HuH-7 (cell line): ENCODE results near the gene AMBRA1.

Experiments used
- DNase-seq: peaks from one replicate; pipeline ENCODE4 v3.0.0; 2011; ENCODE audit warnings: low spot score

AMBRA1 gene

DNA sequence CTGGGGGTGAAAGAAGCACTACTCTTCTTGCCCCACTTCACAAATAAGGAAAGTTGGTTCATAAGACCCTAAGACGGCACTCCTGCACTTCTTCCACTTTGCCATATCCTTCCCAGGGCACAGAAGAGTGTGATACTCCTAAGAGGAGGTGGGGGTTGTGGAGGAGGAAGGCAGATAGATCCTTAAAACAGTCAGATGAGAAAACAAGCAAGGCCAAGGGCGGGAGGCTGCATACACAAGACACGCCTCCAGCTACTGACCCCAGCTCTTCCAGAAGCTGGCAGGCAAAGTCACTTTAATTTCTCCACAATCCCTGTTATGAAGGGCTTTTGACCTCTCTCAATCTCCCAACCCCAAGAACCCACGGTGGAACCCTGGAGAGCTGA is 200.6 kb downstream of the AMBRA1 start:
- DNase-seq = no peak

DNA sequence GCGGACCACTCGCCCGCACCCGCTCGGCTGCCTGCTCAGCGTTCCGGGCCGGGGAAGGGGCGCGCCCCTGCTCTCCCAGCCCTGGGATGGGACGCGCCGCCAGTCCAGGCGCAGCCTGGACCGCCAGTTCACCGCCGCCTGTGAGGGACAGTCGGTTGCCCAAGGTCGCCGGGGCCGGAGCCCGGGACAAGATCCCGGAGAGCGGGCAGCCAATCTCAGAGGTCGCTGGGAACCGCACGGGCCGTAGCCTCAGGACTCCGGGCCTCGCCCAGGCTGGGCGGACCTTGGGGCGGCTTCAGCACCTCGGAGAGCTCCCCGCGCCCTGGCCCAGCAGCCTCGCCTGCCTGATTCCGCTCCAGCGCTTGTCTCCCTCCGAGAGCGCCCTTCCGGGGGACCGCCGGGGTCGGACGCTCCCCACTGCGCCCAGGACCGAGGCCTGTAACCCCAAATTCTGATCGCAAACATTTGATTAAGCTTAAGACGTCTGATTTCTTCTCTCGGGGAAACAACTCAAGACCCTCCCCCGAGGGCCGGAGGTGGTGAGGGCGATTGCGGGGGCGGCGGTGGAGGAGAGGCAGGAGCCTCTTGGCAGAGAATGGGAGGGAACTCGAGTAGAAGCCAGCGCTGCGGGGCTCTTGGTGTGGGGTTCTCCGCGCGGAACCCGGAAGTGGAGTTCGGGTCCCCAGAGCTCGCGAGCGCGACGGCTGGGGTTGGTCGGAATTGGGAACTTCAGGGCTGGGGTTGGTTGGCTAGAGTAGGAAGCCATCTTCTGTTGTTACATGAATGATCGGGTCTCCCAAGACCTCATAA is 201.2 kb downstream of the AMBRA1 start:
- DNase-seq = peak; percentile 91

DNA sequence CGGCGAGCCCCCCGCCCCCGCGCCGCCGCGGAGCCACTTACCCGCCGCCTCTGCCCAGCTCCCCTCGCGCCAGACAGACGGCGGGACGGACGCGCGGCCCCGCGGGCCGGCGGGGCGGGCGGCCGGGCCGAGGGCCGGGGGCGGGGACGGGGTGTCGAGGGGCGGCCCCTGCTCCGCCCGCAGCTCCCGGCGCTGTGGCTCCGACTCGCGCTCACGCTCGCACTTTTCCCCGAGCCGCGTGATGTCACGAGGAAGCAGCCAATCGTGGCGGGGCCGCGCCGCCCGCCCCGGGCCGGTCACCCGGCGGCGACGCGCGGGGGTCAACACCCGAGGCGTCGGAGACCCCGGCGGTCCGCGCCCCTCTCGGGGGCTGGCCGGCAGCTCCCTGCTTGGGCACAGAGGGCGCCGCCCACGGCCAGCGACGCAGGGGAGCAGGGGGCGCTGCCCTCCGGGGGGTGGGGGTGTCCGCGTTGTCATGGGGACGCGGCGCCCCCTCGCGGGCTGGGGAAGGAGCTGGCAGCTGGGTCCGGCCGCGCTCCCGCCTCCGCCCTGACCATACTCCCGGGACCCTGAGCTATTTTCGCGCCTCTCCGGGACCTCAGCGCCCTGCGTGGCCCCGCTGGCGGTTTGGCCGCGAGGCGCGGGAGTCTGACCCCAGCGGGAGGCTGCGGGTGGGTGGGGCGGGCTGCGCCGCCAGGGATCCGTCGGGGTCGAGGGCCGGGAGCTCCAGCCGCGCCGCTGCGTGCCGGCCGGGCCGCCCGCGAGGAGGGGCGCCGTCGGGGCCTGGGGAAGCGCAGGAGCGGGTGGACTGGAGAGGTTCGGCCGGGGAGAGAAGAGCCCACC is 202.0 kb downstream of the AMBRA1 start, which contains the start of gene CHRM4:
Gene CHRM4, minus strand, starts transcription at position 199 of the 843 bp plus-strand sequence. CDS start 5,219 bp downstream, outside the sequence.
- DNase-seq = peak; percentile 94

DNA sequence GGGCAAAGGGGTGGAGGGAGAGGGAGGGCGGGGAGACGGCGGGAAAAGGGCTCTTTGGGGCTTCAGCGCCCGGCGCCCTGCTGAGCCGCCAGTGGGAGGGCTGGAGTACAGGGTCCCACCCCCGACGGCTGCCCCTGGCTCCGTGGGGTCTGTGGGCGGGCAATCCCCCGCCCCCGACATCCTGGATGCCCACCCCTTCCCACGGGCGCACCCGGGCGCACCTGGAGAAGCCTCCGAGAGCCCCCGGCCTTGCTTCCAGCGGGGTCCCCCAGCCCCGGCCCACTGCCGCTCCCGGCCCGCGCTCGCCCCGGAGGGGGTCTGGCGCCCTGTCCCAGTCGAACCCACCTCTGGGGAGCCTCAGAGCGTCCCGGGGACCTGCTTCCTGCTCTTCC is 202.6 kb downstream of the AMBRA1 start:
- no peak for DNase-seq

DNA sequence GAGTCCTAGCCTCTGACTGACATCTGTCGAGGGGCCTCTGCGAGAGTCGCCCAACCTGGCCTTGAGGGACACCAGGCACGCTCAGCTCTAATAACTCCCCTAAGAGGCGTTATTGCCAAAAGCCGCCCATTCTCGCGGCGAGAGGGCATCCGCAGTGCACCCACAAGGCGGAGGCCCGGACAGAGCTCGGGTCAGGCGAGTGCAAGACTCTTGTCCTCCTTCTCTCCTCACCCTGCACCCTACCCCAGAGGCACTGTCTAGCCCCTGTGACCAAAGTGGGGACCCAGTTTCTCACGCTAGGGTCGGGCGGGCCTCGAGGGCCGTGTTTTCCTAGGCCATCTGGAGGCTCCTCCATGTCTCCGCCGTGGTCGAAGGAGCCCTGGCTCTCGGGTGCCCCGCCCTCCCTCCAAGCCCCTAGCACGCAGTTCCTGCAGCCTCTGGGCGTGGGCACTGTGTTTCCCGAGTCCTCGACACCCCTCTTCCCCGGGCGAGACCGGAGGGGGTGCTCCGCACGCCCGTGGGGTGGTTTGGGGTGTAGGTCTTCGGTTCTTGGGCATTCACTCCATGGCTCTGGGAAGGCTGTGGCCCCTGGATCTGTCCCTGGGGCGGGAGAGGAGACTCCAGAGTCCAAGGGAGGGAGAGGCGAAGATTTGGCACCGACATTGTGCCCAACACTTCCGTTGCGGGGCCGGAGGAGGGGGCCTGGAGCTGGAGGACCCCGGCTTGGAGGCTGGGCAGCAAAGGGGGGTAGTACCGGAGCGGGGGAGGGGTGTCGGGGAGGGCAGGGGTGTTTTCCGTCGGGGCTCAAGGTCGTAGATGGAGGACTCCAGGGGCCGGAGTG is 203.3 kb downstream of the AMBRA1 start:
- DNase-seq = no peak

DNA sequence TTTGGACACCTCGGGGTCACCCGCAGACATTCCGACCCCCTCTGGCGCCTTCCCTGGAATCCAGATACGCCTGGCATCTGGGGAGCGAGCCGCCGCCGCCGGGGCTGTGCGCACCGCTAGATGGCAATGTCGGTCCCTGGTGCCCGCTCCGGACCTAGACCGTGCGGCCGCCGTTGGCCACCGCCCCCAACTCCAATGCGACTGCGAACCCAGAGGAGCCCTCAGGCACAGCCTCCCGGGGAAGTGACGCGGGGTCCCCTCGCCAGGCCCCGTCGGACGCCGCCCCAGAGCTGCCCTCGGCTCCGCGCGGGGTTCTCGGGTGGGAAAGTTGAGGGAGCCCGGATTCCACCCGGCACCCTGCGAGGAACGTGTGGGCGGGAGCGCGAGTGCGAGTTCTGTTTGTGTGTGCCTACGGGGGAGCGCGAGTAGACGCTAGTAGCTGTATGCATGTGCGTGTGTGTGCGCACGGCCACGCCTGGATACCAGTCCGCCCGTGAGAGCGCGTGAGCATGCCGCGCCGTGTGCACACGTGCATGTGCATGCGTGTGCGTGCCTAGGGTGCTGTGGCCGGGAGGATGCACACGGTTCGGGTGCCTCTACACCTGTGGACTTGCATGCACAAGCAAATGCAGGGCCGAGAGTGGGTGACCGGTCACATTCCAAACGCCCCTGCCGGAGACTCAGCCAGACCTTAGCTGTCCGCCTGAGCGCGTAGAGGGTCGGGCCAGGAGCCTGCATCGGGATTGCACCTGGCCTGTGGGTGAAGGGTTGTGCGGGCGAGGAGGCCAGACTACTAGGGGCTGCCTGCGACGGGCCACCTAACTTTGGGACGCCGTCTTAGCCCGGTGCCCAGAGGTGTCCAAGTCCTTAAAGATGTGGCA is 204.1 kb downstream of the AMBRA1 start:
- peak; percentile 94 for DNase-seq

DNA sequence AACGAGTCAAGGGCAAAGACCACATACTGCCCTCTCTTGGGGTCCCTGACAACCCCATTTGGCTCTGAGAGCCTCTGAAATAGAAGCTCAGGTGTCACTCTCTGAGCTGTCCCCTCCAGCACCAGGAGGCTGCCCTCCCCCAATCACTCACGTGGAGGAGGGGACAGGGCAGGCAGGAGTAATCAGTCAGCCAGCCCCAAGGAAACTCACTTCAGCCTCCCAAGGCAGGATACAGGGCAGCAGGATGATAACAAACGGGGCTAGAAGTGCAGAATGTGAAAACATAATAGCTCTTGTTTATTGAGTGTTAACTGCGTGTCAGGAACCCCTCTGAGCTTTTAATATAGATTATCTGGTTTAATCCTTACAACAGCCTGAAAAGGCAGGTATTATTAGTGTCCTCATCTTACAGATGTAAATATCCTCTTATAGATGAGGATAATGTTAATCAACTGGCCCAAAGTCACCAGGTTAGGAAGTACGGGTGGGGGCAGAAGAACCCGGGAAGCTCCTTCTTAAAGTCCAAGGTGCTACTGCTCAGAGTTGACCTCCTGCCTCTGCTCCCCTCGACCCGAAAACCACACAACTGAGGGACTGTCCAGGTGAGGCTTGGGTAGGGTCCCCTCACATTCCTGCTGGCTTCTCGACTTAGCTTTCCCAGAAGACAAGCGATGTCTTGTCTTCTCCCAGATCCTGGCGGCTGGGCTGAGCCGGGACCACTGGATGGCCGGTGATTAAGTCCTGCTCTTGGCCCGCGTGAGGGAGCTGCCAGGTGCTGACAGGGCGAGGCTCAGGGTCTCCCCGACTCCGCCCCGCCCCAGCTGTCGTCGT is 205.0 kb downstream of the AMBRA1 start:
- DNase-seq = no peak

DNA sequence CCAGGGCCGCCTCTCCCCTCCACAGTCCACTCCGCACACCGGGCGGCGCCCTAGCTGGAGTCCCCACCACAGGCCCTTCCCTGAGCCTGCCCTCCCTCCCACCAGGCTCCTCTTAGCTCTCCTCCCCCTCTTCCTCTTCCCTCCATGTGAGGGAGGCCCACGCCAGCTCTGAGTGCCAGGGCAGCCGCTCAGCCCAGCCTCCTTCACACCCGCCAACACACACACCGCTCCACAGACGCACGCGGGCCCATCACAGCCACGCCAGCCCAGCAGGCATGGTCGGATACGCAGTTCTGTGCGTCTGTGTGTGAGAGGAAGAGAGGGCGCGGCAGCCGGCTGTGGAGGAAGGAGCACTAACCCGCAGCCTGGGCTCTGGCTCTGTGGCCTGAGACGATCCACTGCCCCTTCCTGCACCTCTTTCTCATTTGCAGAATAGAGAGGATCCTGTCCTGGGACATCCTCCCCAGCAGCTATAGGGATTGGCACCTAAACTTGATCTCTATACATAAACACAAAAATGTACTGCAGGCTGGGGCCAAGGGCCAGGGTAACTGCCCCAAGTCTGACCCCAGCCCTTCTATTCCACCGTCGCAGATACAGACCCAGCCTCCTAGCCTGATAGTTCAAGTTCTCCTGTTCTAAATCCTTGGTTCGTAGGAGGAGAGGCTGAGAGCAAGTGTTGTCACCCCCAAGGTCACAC is 205.8 kb downstream of the AMBRA1 start:
- no peak for DNase-seq

DNA sequence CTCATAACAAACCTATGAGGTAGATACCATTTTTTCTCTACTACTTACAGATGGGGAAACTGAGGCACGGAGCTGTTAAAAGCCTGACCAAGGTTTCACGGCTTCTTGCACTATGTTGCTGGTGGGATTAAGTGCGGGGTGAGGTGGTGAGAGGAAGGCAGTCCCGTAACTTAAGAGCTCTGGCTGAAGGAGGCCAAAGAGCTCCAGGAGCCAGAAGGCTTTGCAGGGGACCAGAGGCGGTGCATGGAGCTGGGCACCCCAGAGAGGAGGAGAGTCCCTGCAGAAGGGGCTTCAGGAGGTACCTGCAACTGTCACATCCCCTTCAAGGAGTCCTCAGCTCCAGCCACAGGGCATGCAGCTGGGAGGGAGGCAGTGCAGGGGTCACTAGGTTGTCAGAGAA is 206.4 kb downstream of the AMBRA1 start:
- DNase-seq = no peak

DNA sequence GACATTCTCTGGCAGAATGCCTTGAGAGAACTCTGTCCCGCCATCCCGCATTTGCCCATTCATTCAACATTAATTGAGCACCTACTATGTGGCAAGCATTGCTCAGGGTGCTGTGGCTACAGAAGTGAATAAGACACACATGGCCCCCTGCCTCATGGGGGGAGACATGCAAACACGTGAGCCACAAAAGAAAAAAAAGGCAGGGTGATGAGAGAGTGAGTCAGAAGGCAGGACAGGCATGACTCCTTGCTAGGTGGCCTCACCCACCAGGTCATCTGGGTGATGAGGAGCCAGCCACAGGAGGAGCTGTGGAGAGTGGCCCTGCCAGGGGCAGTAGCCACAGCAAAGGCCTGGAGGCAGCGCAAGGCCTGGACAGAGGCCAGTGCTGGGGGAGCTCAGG is 207.1 kb downstream of the AMBRA1 start:
- DNase-seq = no peak

DNA sequence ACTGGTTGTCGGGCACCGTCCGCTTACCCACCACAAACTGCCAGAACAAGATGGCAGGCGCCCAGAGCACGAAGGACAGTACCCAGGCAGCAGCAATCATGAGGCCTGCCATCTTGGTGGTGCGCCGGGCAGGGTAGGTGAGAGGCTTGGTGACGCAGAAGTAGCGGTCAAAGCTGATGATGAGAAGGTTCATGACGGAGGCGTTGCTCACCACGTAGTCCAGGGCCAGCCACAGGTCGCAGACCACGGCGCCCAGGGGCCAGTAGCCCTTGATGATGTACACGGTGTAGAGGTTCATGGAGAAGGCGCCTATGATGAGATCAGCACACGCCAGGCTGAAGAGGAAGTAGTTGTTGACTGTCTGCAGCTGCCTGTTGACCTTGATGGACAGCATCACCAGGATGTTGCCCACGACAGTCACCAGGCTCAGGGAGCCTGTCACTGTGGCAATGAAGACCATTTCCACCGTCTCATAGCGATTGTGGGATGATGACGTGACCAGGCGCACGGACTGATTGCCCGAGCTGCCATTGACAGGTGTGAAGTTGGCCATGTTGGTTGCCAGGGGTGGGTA is 207.7 kb downstream of the AMBRA1 start:
- DNase-seq = no peak

DNA sequence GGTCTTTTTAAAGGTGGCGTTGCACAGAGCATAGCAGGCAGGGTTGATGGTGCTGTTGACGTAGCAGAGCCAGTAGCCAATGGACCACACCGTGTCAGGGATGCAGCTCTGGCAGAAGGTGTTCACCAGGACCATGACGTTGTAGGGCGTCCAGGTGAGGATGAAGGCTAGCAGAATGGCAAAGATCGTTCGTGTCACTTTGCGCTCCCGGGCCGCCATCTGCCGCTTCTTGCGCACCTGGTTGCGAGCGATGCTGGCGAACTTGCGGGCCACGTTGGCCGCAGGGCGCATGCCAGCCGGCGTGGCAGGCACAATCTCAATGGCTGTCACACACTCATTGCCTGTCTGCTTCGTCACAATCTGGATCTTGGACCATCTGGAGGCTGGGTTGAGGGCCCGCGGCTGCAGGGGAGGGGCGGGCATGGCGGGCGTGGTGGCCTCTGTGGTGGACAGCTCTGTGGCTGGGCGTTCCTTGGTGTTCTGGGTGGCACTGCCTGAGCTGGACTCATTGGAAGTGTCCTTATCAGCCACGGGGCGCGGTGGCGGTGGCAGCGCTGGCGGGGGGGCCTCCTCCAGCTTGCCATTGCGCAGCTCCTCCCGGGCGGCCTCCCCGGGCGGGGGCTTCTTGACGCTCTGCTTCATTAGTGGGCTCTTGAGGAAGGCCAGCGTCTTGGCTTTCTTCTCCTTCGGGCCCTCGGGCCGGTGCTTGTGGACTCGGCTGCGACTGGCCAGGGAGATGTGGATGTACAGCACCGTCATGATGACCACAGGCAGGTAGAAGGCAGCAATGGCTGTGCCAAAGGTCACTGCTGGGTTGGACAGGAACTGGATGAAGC is 208.4 kb downstream of the AMBRA1 start:
- DNase-seq = no peak

DNA sequence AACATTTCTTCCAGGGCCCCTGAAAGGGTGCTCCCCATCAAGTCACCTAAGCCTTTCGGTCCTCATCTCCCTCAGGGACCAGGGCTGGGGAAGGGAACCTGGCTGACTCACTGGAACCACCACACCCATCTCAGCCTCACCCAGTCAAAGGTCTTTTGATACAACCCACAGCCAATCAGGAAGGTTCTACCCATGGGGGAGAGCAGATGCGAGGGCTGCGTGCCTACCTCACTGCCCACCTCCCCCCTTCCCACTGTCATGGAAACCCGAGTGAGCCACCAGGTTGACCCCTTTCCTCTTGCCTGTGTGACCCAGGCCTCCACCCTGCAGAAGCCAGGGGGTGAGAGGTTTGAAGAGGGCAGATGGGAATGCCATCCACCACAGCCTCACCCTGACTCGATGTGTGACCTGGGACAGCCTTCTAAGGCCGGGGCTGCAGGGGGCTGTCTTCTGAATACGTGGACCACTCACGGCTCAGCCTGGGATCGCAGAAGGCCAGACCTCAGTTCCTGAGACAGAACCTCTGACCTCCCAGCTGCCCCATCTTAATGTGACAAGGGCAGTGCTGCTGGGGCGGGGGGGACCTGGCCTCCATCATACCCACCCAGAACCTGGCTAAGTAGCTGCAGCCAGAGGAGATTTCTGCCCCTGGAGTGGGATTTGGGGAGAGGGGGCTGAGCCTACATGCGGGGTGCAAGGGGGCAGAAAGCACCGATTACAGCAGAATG is 209.7 kb downstream of the AMBRA1 start:
- no peak for DNase-seq

DNA sequence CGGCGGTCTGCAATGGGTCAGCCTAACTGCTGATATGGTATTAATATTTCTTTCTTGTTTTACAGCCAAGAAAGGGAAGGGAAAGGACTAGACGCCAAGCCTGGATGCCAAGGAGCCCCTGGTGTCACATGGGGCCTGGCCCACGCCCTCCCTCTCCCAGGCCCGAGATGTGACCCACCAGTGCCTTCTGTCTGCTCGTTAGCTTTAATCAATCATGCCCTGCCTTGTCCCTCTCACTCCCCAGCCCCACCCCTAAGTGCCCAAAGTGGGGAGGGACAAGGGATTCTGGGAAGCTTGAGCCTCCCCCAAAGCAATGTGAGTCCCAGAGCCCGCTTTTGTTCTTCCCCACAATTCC is 210.4 kb downstream of the AMBRA1 start:
- no peak for DNase-seq

DNA sequence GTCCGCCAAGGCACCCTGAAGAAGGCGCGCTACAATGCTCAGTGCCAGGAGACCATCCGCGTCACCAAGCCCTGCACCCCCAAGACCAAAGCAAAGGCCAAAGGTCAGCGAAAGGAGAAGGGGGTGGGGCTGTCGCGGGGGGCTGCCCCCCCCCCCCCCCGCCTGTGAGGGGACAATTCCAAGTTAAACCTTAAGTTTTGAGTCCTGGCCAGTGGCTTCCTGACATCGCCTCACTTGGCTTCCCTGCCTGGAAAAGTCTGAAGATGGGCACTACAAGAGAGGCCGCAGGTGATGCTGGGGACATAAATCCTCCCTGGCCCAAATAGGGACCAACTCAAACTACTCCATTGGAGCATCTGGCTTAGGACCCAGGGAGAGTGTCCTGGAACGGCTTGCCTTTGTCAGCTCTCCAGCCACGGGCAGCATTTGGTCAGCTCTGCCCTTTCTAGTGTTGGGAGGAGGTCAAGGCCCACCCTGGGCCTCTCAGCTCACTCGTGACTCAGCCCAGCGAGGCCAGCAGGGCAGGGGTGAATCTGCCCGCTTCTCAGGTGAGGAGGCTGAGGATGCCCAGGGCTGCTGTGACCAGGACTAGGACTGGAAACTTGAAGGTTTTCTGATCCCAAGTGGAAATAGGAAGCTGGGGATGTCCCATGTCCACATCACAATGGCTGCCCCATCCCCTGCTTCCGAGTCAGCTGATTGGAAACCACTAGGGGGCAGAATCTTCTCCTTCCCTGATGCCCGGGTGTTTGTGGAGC is 211.0 kb downstream of the AMBRA1 start:
- peak; percentile 97 for DNase-seq

DNA sequence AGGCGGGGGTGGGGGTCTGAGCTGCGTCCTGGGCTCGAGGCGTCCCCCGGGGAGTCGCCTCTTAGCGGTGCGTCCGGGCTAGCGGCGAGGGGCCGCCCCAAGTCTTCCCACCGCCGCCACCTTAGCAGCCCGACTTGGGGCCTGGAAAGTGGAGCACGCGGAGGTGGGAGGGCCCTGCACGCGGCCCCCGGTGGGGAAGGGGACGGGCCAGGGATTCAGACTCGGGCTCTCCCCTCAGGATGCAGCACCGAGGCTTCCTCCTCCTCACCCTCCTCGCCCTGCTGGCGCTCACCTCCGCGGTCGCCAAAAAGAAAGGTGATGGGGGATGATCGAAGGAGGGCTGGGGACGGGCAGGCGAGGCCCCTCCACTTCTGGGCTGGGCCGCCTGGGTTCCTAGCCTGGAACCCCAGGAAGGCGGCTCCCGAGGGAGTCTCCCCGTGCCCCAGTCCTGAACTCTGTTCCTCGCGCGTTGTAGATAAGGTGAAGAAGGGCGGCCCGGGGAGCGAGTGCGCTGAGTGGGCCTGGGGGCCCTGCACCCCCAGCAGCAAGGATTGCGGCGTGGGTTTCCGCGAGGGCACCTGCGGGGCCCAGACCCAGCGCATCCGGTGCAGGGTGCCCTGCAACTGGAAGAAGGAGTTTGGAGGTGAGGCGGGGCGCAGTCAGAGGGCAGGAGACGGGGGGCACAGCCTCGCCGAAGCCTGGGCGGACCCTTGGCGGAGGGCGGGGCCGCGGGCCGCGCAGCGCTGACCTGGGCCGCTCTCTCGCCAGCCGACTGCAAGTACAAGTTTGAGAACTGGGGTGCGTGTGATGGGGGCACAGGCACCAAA is 211.8 kb downstream of the AMBRA1 start:
- no peak for DNase-seq
